ENCODE measurements around the gene TRPT1.

Gene TRPT1, protein sequence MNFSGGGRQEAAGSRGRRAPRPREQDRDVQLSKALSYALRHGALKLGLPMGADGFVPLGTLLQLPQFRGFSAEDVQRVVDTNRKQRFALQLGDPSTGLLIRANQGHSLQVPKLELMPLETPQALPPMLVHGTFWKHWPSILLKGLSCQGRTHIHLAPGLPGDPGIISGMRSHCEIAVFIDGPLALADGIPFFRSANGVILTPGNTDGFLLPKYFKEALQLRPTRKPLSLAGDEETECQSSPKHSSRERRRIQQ

DNA sequence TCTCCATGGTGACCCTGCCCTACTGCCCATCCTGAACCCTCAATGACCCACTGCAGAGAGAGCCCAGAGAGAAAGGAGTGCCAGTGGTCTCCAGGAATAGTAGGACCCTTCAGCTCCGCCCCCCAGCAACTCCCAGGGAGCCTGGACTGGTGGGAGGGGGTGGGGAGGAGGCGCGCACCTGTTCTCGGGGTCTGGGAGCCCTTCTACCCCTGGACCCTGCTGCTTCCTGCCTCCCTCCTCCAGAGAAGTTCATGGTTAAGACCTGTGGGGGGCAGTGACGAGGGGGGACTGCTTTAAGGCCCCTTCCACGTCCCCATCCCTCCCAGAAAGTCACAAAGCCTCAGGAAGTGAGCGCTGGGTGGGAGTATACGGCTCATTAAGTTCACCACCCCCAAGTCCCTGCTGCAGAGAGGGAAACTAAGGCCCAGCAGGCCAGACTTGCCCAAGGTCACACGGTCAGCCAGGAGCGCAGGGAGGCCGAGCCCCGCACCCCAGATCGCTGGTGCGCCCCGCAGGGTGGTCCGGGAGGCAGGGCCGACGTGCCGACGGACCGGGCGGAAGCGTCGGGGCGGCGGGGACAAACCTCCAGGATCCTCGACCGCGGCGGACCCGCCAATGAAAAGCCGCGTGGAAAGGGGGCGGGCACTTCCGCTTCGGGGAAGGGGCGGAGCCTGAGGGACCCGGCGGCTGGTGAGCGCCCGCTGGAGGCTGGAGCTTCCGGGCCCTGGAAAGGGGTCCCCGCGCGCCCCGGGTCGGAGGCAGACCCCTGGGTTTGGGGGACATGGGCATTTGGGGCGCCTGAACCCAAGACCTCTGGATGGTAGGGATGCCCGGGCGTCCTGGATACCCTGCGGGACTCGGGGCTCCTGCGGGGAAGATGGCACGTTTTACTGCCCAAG is at the start of gene TRPT1, which contains the start of gene NUDT22:
TRPT1 (minus strand) TSS at position 579 of the 899 bp plus-strand sequence; CDS start at position 253, 326 bp downstream.
NUDT22 (plus strand) TSS at position 667 of the 899 bp plus-strand sequence. CDS start 379 bp downstream, outside the sequence.
- ATAC-seq (peak; percentile 63), DNase-seq (peak; percentile 97)
- Mint-ChIP-seq H3K27ac (peak within 1 kb of the TSS; percentile 81), H3K4me3 (peak within 1 kb of the TSS; percentile 83), H3K9me3 (no peaks in the 10 kb centered on the region), H3K4me1 (peaks cover 44% of the 10 kb centered on the region), H3K36me3 (ENCODE audit: low read depth) (peaks cover 10% of the 10 kb centered on the region), H3K27me3 (no peaks in the 10 kb centered on the region)

DNA sequence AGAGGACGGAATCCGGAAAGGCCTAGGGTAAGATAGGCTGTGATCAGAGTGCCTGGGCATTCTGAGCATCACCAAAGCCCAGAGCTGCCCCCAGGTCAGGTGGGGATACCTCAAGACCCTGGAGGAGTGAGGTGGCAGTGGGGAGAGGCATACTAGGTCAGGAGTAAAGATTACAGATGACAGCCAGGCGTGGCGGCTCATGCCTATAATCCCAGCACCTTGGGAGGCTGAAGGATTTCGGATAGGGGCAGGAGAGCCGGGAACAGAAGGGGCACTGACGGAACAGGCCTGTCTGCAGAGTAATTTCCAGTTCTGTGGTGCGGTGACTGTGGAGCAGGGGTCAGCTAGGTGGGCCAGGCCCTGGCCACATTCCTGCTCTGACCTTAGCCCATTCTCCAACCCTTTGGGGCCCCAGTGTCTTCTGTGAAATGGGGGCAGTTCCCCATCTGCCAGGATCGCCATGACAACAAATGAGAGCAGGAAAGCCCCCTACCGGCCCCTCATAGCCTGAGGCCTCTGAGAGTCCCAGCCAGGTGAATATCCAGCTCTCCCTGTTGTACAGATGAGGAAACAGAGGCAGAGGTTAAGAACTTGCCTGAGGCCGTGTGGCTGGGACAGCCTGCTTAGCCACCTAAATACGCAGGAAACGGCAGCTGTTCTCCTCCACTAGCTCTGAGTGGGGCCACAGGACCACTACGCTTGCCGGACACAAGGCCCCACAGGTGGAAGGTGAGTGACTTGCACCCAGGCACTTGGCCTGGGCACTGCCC is 49.2 kb upstream of the TRPT1 start:
- no peak overlapping the region for H3K4me3 Mint-ChIP-seq
- peaks cover 2% of the 10 kb centered on the region for H3K36me3 Mint-ChIP-seq (ENCODE audit: low read depth)
- no peak overlapping the region for H3K27ac Mint-ChIP-seq
- DNase-seq, result no peak
- no peaks in the 10 kb centered on the region for H3K9me3 Mint-ChIP-seq
- peaks cover 10% of the 10 kb centered on the region for H3K4me1 Mint-ChIP-seq
- ATAC-seq, result no peak
- H3K27me3 Mint-ChIP-seq, result no peaks in the 10 kb centered on the region

DNA sequence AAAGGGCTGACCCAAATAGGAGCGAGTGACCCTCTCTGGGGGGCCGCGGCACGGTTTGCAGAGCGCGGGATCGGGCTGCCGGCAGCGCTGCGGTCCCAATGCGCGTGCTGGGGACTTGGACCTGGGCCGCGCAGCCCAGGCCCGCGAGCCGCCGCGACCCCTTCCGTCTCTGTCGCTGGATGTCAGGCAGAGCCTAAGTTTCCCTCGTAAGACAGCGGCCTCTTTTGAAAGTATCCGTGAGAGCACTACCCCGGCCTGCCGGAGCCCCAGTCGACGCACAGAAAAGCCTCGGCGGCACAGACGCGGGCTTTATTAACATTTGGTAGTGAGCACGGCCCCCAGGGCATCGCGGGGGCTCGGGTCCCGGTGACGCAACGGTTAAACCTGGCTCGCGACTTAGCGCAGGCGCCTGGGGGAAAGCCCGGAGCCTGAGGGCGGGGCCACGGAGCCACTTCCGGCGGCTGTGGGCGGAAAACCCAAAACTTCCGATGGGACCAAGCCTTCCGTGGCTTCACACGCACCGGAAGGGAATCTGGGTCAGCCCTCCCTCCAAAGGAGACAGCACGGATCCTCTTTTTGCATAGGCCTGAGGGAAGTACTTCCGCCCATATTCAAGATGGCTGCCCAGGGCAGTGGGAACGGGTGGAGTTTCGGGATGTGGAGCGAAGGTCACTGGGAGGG is 43.7 kb upstream of the TRPT1 start:
- DNase-seq (peak; percentile 99), ATAC-seq (peak; percentile 86)
- Mint-ChIP-seq H3K27me3 (no peaks in the 10 kb centered on the region), H3K9me3 (no peaks in the 10 kb centered on the region), H3K4me3 (peak overlapping the region; percentile 98), H3K27ac (peak overlapping the region; percentile 96), H3K36me3 (ENCODE audit: low read depth) (peaks cover 9% of the 10 kb centered on the region), H3K4me1 (peaks cover 28% of the 10 kb centered on the region)

DNA sequence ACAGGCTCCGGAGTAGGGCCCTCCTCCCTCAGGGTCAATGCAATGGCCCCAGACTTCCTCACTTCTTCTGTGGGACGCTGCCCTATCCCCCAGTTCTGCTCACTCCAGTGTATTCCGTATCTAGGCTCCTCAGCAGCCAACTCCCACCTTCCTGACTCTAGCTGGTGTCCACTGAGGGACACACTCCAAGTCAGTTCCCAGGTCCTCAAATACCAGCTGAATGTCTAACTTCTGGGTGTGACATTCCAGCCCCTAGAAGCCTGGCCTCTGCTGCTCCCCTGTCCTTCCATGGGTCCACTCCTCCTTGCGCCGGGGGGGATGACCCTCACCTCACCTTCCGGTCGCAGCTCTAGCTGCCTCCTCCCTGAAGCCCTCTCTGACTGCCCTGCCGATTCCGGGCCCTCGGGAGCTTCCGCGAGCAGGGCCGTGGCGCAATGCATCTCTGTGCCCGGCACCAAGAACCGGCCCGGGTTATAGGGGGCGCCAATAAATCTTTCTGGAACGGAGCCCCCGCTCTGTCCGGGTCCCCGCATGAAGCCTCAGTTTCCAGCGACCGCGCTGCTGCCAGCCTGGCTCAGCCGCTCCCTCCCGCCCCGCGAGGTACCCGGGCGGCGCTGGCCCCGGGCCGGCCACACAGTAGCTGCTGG is 43.0 kb upstream of the TRPT1 start:
- DNase-seq (peak; percentile 60), ATAC-seq (peak; percentile 9)
- peak overlapping the region; percentile 91 for H3K27ac Mint-ChIP-seq
- no peaks in the 10 kb centered on the region for H3K27me3 Mint-ChIP-seq
- peak overlapping the region; percentile 98 for H3K4me3 Mint-ChIP-seq
- no peaks in the 10 kb centered on the region for H3K9me3 Mint-ChIP-seq
- peaks cover 9% of the 10 kb centered on the region for H3K36me3 Mint-ChIP-seq (ENCODE audit: low read depth)
- H3K4me1 Mint-ChIP-seq, result peaks cover 28% of the 10 kb centered on the region

DNA sequence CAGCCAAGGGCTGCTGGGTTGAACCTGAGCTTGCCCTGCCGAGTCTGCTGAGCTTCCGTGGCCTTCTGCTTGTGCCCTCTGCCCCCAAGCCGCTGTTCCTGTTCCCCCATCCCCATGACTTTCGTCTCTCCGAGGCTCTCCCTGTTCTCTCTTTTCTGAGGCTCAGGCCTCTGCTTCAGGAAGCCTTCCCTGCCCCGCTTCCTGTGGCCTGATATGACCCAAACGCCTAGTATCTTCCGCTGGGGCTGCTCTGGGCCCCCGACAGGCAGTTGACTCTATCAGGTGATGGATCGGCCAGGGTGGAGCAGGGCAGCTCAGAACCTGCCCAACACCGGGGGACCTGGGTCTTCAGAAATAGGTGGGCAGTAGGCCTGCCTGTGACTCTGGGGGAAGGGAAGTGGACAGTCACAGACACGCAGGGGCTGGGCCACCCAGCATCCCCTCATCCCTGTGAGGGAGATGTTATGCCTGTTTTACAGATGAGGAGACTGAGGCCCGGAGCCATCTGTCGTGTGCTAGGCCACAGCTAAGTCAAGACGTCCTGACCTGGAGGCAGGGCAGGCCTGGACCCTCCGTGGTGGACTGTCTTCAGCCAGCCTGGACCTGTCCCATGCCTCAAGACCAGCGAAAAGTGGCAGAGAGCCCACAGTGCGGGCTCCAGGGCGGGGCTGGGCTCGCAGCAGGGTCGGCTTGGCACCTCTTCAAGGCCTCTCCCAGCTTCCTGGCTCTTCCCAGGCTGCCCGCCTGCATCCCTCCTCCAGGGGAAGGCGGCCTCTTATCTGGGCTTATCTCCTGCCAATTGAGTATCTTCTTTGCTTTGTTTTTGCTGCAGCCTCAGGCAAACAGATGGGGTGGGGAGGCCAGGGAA is 42.3 kb upstream of the TRPT1 start:
- peaks cover 28% of the 10 kb centered on the region for H3K4me1 Mint-ChIP-seq
- ATAC-seq, result no peak
- peak overlapping the region; percentile 91 for H3K27ac Mint-ChIP-seq
- H3K9me3 Mint-ChIP-seq, result no peaks in the 10 kb centered on the region
- DNase-seq, result no peak
- H3K27me3 Mint-ChIP-seq, result no peaks in the 10 kb centered on the region
- H3K36me3 Mint-ChIP-seq (ENCODE audit: low read depth), result peaks cover 9% of the 10 kb centered on the region
- H3K4me3 Mint-ChIP-seq, result peak overlapping the region; percentile 98

DNA sequence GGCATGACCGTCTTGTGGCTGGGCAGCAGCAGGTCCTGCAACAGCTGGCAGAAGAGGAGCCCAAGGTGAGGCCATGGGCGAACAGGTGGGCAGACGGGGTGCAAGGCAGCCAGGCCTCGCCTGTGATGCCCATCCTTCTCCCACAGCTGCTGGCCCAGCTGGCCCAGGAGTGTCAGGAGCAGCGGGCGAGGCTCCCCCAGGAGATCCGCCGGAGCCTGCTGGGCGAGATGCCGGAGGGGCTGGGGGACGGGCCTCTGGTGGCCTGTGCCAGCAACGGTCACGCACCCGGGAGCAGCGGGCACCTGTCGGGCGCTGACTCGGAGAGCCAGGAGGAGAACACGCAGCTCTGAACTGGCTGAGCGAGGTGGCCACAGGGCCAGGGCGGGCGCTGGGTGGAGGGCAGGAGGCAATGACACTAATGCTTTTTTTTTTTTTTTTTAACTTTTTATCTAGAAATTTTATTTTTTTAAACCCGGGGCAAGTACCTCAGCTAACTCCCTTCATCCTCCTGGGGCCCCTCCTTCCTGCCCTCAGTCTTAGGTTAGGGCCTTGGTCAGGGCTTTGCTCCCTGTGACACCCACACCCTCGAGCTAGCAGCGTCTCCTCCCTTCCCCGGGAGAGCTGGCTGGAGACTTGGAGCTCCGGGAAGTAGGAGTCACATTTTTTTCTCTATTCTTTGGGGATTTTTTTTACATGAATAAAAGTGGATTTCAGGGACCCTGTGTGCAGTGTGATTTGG is 41.4 kb upstream of the TRPT1 start:
- H3K4me1 Mint-ChIP-seq, result peaks cover 27% of the 10 kb centered on the region
- peak overlapping the region; percentile 98 for H3K4me3 Mint-ChIP-seq
- no peak for ATAC-seq
- peak overlapping the region; percentile 46 for H3K27ac Mint-ChIP-seq
- no peaks in the 10 kb centered on the region for H3K27me3 Mint-ChIP-seq
- no peak for DNase-seq
- H3K36me3 Mint-ChIP-seq (ENCODE audit: low read depth), result peaks cover 9% of the 10 kb centered on the region
- H3K9me3 Mint-ChIP-seq, result no peaks in the 10 kb centered on the region

DNA sequence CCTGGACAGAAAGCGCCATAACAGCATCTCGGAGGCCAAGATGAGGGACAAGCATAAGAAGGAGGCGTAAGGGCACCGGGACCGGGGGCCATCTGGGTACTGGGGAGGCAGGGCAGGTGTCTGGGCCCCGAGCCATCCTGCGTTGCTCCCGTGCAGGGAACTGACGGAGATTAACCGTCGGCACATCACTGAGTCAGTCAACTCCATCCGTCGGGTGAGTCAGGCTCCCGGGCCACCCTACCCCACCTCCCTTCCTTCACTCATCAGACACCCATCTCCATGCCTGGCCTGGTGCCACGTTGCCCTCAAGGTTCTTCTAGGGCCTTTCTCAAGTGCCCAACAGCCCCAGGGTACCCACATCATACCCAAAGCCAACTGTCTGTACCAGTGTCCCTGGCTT is 40.4 kb upstream of the TRPT1 start:
- peaks cover 21% of the 10 kb centered on the region for H3K4me1 Mint-ChIP-seq
- no peaks in the 10 kb centered on the region for H3K27me3 Mint-ChIP-seq
- H3K36me3 Mint-ChIP-seq (ENCODE audit: low read depth), result peaks cover 9% of the 10 kb centered on the region
- H3K9me3 Mint-ChIP-seq, result no peaks in the 10 kb centered on the region
- no peak overlapping the region for H3K27ac Mint-ChIP-seq
- ATAC-seq, result no peak
- H3K4me3 Mint-ChIP-seq, result no peak overlapping the region
- no peak for DNase-seq

DNA sequence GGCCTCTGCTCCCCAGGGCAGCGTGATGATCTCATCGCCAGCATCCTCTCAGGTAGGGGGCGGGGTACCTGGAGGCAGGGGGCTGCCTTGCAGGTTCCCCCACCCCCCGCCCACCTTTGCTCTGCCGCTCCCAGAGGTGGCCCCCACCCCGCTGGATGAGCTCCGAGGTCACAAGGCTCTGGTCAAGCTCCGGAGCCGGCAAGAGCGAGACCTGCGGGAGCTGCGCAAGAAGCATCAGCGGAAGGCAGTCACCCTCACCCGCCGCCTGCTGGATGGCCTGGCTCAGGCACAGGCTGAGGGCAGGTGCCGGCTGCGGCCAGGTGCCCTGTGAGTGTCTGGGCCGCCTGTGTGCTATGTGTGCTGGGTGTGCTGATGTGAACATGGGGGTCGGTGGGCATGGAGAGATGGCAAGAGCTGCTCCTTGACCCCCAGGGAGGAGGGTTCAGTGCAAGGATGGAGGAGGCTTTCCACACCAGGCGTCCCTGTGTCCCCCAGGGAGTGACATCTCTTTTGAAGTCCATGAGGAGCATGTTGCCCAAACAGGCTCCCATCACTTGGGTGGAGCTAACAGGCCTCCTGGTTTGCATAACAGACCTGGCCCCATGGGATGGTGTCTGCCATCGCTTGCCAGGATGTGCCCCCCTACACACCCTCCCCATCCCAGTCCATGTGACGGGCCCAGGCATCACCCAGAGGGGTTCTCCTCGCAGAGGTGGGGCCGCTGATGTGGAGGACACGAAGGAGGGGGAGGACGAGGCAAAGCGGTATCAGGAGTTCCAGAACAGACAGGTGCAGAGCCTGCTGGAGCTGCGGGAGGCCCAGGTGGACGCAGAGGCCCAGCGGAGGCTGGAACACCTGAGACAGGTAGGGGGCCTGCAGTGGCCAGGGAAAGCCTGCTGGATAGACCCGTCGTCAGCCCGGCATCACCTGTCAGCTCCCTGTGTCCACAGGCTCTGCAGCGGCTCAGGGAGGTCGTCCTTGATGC is 39.5 kb upstream of the TRPT1 start:
- Mint-ChIP-seq H3K27me3 (no peaks in the 10 kb centered on the region), H3K9me3 (no peaks in the 10 kb centered on the region), H3K4me3 (no peak overlapping the region), H3K4me1 (peaks cover 20% of the 10 kb centered on the region), H3K36me3 (ENCODE audit: low read depth) (peaks cover 9% of the 10 kb centered on the region), H3K27ac (no peak overlapping the region)
- ATAC-seq, result no peak
- no peak for DNase-seq

DNA sequence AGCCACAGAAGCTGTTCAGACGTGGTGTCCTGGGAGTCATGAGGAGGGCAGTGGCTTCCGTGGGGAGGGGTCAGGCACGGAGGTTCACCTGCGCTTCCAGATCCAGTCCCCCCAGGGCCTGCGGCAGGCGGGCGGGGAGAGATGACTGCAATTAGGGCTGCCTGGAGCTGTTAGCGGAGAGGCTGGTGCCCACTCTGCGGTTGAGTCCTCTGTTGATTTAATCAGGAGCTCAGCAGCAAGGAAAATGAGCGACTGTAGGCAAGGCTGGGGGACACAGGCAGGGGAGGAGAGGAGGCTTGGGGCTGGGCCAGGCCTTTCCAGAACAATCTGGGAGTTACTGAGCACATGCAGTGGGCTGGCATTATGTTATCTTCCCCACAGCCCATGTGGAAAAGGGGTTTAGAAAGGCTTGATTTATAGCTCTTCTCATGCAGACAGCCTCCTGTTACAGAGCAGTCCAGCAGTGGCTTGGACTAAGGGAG is 38.4 kb upstream of the TRPT1 start:
- Mint-ChIP-seq H3K4me1 (peaks cover 25% of the 10 kb centered on the region), H3K9me3 (no peaks in the 10 kb centered on the region), H3K4me3 (no peak overlapping the region), H3K27me3 (no peaks in the 10 kb centered on the region), H3K36me3 (ENCODE audit: low read depth) (peaks cover 8% of the 10 kb centered on the region), H3K27ac (no peak overlapping the region)
- DNase-seq (no peak), ATAC-seq (no peak)

DNA sequence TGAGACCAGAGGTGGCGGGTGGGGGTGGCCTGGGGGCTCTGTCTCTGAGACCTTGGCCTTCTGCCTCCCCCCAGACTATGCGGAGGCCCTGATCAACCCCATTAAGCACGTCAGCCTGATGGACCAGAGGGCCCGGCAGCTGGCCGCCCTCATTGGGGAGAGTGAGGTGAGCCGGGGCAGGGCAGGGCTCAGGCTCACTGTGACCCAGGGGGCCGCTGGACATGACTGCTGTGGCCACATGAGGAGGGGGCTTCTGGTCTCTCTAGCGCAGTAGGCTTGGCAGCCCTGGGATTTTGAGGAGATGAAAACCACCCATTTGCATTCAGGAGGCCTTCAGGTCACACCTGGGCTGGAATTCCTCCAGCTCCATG is 37.9 kb upstream of the TRPT1 start:
- H3K4me3 Mint-ChIP-seq, result no peak overlapping the region
- H3K27me3 Mint-ChIP-seq, result no peaks in the 10 kb centered on the region
- H3K4me1 Mint-ChIP-seq, result peaks cover 24% of the 10 kb centered on the region
- H3K27ac Mint-ChIP-seq, result no peak overlapping the region
- H3K9me3 Mint-ChIP-seq, result no peaks in the 10 kb centered on the region
- DNase-seq, result no peak
- ATAC-seq, result no peak
- peaks cover 6% of the 10 kb centered on the region for H3K36me3 Mint-ChIP-seq (ENCODE audit: low read depth)

DNA sequence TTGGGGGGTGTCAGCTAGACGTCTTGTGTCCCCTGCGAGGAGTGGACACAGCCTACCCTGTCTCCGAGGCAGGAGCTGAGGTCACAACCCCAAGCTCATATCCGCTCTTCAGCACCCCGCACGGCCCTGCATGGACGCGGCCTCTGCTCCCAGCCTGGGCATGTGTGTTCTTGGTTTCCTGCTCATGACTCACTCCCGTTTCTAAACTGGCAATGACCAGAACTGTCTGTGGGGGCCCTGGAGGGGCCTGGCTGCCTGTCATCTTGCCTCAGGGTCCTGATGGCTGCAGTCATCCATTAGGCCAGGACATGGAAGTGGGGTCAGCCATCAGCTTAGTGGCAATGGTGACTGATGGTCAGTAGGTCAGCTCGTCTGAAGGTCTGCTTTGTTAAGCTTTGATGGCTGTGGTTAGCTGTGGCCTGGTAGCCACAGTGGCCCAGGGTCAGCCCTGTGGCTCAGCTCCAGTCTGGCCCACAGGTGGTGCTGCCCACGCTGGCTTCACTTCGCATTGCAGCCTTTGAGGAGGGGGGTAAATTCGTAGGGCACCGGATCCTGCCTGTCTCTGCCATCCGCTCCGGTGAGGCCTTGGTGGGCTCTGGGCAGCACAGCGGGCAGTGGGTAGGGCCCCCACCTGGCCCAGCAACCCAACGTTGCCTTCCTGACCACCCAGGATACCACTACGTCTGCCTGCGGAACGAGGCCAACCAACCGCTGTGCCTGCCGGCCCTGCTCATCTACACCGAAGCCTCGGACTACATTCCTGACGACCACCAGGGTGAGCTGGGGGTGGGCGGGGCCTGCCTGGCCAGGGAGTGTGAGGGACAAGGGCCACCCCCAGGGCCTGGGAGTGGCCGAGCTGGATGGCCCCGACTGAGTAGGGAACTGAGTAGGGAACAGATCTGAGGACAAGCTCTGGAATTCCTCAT is 37.3 kb upstream of the TRPT1 start:
- DNase-seq (no peak), ATAC-seq (no peak)
- Mint-ChIP-seq H3K4me3 (no peak overlapping the region), H3K4me1 (peaks cover 18% of the 10 kb centered on the region), H3K27ac (no peak overlapping the region), H3K36me3 (ENCODE audit: low read depth) (peaks cover 4% of the 10 kb centered on the region), H3K9me3 (no peaks in the 10 kb centered on the region), H3K27me3 (no peaks in the 10 kb centered on the region)

All from activated naive CD8-positive, alpha-beta T cell treated with anti-CD3 and anti-CD28 coated beads, Interleukin-2, amount 50 U/mL, for 24 hours (primary cell).